Measurements from ENCODE around the gene PHACTR1. TPM values are rescaled to one million over a fixed set of nuclear protein-coding genes. Genes with fewer than 3 reads are reported as not detected.

Gene PHACTR1
- total RNA-seq, 2 donors from 2014 or later: 1.3 to 4.3 TPM

DNA sequence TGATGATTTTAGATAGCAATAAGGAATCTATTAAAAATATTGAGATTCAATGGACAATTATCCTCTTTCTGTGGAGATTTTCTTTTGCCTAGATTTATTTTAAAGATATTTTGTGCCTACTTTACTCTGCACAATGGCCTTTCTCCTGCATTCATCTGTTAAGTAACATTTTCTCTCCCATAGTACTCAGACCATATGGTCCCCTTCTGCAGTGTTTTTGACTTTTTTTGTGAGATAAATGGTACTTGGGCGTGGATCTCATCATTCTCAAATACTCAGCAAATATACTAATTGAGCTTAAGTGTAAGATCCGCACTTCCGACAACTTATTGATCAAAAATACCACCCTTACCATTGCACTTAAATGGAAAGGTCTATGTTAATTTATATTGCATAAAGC is 55.8 kb downstream of the PHACTR1 start:
- Histone ChIP-seq H3K4me1 (replicated peaks) (no peaks in the 10 kb centered on the region), H3K9me3 (no peaks in the 10 kb centered on the region), H3K27ac (no peak overlapping the region), H3K27me3 (replicated peaks; ENCODE audit: insufficient read depth) (no peaks in the 10 kb centered on the region), H3K36me3 (no peaks in the 10 kb centered on the region), H3K4me3 (no peak overlapping the region)
- TF ChIP-seq POLR2AphosphoS5 (IDR thresholded peaks at IDR 0.05): no peak
- no peak for TF ChIP-seq POLR2A (IDR thresholded peaks at IDR 0.05)
- TF ChIP-seq, protein P1, sequence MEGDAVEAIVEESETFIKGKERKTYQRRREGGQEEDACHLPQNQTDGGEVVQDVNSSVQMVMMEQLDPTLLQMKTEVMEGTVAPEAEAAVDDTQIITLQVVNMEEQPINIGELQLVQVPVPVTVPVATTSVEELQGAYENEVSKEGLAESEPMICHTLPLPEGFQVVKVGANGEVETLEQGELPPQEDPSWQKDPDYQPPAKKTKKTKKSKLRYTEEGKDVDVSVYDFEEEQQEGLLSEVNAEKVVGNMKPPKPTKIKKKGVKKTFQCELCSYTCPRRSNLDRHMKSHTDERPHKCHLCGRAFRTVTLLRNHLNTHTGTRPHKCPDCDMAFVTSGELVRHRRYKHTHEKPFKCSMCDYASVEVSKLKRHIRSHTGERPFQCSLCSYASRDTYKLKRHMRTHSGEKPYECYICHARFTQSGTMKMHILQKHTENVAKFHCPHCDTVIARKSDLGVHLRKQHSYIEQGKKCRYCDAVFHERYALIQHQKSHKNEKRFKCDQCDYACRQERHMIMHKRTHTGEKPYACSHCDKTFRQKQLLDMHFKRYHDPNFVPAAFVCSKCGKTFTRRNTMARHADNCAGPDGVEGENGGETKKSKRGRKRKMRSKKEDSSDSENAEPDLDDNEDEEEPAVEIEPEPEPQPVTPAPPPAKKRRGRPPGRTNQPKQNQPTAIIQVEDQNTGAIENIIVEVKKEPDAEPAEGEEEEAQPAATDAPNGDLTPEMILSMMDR (IDR thresholded peaks at IDR 0.05): no peak
- intact Hi-C loops (cut with DNase I): no loop called here
- 87% methylated on average over 3 of the region's 3 CpGs for WGBS
- no peak for DNase-seq (ENCODE audit: low spot score)

DNA sequence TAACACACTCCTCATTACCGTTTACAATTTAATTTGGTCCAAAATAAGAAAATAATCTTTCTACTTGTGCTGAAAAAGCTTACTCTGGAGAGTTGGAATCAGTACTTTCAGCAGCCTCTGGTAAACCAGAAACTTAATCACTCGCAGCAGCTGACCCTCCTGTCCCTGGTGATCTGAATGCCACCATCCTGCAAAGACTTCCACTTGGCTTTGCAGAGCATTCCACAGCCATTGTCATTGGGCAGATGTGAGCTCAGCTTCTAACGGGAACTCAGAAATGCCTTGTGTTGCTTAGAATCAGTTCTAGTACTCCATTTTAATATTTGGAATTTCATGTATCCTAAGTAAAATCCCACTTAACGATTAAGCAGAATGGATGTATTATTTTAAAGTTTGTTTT is 59.7 kb downstream of the PHACTR1 start:
- WGBS: 60% methylated on average over 4 of the region's 4 CpGs
- no peaks in the 10 kb centered on the region for H3K4me1 ChIP-seq (replicated peaks)
- TF ChIP-seq, protein P1 (IDR thresholded peaks at IDR 0.05): no peak
- no peak for TF ChIP-seq POLR2AphosphoS5 (IDR thresholded peaks at IDR 0.05)
- no peak for TF ChIP-seq POLR2A (IDR thresholded peaks at IDR 0.05)
- DNase-seq (ENCODE audit: low spot score): no peak
- intact Hi-C loops (cut with DNase I): no loop called here
- no peak overlapping the region for H3K27ac ChIP-seq
- no peaks in the 10 kb centered on the region for H3K27me3 ChIP-seq (replicated peaks; ENCODE audit: insufficient read depth)
- no peaks in the 10 kb centered on the region for H3K9me3 ChIP-seq
- H3K4me3 ChIP-seq: no peak overlapping the region
- H3K36me3 ChIP-seq: no peaks in the 10 kb centered on the region

DNA sequence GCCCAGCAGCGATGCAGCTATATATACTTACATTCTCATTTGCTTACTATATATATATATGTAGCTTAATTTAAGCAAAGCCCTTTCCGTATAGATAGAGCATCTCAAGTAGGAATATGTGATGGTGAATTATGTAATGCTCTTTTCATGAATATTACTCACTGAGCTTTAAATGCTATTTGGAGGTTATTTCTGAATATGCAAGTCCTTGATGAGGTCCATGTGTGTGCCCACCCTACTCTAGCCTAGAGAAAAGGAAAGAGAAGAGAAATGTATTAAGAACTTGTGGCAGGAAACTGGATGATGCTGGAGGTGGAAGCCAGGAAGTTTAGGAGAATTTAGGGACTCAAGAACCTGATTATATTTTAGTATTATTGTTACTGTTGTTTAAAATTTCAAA is 63.2 kb downstream of the PHACTR1 start:
- no peak for DNase-seq (ENCODE audit: low spot score)
- Histone ChIP-seq H3K27ac (no peak overlapping the region), H3K27me3 (replicated peaks; ENCODE audit: insufficient read depth) (no peaks in the 10 kb centered on the region), H3K4me1 (replicated peaks) (no peaks in the 10 kb centered on the region), H3K9me3 (no peaks in the 10 kb centered on the region), H3K4me3 (no peak overlapping the region), H3K36me3 (no peaks in the 10 kb centered on the region)
- no peak for TF ChIP-seq POLR2A (IDR thresholded peaks at IDR 0.05)
- TF ChIP-seq POLR2AphosphoS5 (IDR thresholded peaks at IDR 0.05): no peak
- TF ChIP-seq, protein P1 (IDR thresholded peaks at IDR 0.05): no peak
- intact Hi-C loops (cut with DNase I): no loop called here
- 85% methylated on average over 2 of the region's 2 CpGs for WGBS

DNA sequence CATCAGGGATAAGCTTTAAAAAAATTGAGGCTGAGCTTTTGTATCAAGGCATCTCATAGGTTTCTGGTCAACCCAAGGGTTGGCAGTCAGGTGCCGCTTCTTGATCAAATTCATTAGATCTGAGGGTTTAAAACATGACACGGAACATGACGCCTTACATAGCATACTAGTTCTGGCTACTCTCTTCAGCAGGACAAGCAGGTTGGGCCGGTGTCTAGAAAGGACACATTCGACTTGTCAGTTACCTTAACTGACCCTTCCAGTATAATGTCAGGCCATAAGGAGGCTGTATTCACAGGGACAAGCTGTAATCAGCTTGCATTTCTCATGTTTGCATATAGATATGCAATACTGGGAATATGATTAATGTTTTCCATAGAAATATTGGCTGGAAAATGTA is 65.6 kb downstream of the PHACTR1 start:
- Histone ChIP-seq H3K27ac (no peak overlapping the region), H3K36me3 (no peaks in the 10 kb centered on the region), H3K27me3 (replicated peaks; ENCODE audit: insufficient read depth) (no peaks in the 10 kb centered on the region), H3K9me3 (no peaks in the 10 kb centered on the region), H3K4me1 (replicated peaks) (no peaks in the 10 kb centered on the region), H3K4me3 (no peak overlapping the region)
- no peak for TF ChIP-seq POLR2A (IDR thresholded peaks at IDR 0.05)
- no peak for TF ChIP-seq POLR2AphosphoS5 (IDR thresholded peaks at IDR 0.05)
- TF ChIP-seq, protein P1 (IDR thresholded peaks at IDR 0.05): no peak
- intact Hi-C loops (cut with DNase I): no loop called here
- DNase-seq (ENCODE audit: low spot score): peak; percentile 6
- WGBS: 83% methylated on average over 5 of the region's 5 CpGs

DNA sequence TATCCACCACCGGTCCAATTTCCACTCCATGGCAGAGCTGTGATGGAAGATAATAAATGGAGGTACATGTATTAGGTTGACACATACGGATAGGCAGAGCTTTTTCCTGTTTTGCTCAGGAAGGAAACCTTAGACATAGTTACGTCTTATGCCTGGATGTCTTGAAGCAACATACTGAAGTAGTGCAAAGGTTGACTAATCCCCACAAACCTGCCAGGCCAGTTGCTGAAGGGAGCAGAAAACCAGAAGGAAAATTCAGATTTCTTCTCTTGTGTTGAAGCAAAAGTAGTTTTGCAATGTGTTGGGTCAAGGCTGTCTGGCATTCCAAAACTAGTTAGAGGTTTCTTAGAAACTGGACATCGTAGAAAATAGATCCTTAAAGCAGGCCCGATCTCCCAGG is 68.7 kb downstream of the PHACTR1 start:
- Histone ChIP-seq H3K27ac (no peak overlapping the region), H3K4me3 (no peak overlapping the region), H3K36me3 (no peaks in the 10 kb centered on the region), H3K9me3 (no peaks in the 10 kb centered on the region), H3K4me1 (replicated peaks) (no peaks in the 10 kb centered on the region), H3K27me3 (replicated peaks; ENCODE audit: insufficient read depth) (no peaks in the 10 kb centered on the region)
- 78% methylated on average over 5 of the region's 5 CpGs for WGBS
- TF ChIP-seq POLR2A (IDR thresholded peaks at IDR 0.05) (no peak), POLR2AphosphoS5 (IDR thresholded peaks at IDR 0.05) (no peak)
- TF ChIP-seq, protein P1 (IDR thresholded peaks at IDR 0.05): no peak
- intact Hi-C loops (cut with DNase I): no loop called here
- no peak for DNase-seq (ENCODE audit: low spot score)

All from prostate gland (tissue), 2 donors.